ENCODE measurements around the gene LSAMP. TPM values are rescaled to one million over a fixed set of nuclear protein-coding genes. Genes with fewer than 3 reads are reported as not detected.

LSAMP gene
- total RNA-seq, 2 donors from 2014 or later = 1.7 to 2.1 TPM

DNA sequence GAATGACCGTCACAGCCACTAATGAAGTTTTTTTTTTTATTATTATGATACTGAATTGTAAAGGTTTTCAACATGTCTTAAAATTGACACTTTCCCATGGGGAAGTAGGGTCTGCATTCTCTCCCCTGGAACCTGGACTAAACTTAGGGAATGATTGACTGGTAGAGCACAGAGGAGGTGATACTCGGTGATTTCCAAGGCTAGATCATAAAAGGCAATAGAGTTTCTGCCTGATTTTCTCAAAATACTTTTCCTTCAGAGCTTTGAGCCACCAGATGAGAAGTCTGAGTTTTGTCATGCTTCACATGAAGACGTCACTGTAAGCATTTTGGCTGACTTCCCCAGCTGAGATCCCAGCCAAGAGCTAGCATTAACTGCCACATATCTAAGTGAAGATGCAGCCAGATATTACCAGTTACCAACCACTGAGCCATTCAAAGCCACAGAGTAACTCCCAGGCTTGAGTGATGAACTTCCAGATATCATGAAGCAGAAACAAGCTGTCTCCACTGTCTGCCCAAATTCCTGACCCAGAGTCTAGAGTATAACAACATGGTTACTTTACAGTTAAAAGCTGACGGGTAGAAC lies 105.8 kb downstream of the LSAMP start:
- no peak overlapping the region for H3K27ac ChIP-seq
- TF ChIP-seq, protein P1, sequence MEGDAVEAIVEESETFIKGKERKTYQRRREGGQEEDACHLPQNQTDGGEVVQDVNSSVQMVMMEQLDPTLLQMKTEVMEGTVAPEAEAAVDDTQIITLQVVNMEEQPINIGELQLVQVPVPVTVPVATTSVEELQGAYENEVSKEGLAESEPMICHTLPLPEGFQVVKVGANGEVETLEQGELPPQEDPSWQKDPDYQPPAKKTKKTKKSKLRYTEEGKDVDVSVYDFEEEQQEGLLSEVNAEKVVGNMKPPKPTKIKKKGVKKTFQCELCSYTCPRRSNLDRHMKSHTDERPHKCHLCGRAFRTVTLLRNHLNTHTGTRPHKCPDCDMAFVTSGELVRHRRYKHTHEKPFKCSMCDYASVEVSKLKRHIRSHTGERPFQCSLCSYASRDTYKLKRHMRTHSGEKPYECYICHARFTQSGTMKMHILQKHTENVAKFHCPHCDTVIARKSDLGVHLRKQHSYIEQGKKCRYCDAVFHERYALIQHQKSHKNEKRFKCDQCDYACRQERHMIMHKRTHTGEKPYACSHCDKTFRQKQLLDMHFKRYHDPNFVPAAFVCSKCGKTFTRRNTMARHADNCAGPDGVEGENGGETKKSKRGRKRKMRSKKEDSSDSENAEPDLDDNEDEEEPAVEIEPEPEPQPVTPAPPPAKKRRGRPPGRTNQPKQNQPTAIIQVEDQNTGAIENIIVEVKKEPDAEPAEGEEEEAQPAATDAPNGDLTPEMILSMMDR (IDR thresholded peaks at IDR 0.05) = no peak
- H3K27me3 ChIP-seq = no peaks in the 10 kb centered on the region
- H3K4me1 ChIP-seq = peaks cover 0 to 6% of the 10 kb centered on the region in 2 donors
- DNase-seq (ENCODE audit: low spot score) = peak; percentile 61
- H3K4me3 ChIP-seq = no peak overlapping the region
- no peaks in the 10 kb centered on the region for H3K9me3 ChIP-seq
- no peaks in the 10 kb centered on the region for H3K36me3 ChIP-seq

DNA sequence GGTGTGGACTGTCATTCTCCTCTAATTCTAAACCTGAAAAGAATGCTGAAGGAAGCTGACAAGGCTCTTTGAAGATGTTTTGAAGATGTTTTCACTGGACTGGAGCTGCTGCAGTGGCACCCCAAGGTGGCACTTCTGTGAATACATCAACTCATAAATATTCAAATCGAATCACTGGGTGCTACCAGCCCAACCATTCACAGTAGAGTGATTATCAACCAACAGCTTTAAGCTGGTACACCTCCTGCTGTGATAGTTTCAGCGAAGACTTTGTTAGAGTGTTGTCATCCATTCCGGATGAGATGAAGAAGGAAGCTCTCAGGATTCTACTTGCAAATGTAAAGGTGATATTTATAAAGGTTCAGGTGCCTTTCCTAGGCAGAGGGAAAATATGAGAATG lies 106.6 kb downstream of the LSAMP start:
- no peaks in the 10 kb centered on the region for H3K36me3 ChIP-seq
- TF ChIP-seq, protein P1 (IDR thresholded peaks at IDR 0.05) = no peak
- no peaks in the 10 kb centered on the region for H3K27me3 ChIP-seq
- no peak for DNase-seq (ENCODE audit: low spot score)
- no peaks in the 10 kb centered on the region for H3K9me3 ChIP-seq
- H3K27ac ChIP-seq = no peak overlapping the region
- peaks cover 0 to 6% of the 10 kb centered on the region in 2 donors for H3K4me1 ChIP-seq
- H3K4me3 ChIP-seq = no peak overlapping the region

DNA sequence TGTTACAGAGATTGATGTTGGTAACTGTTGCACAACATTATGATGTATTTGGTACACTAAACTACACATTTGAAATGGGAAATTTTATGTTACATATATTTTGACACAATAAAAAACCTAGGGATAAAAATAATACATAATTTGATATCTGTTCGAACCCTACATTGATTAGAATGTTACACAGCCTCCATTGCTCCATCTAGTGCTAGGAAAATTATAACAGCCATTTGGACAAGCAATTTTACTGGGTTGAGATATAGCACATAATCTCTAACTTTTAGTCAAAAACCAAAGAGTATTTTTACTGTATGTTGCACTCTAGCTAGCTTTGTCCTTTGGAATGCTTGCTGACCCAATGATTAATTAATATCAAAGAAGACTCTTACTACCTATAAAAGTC lies 108.1 kb downstream of the LSAMP start:
- H3K27me3 ChIP-seq = no peaks in the 10 kb centered on the region
- TF ChIP-seq, protein P1 (IDR thresholded peaks at IDR 0.05) = no peak
- H3K4me1 ChIP-seq = peaks cover 0 to 6% of the 10 kb centered on the region in 2 donors
- no peak overlapping the region for H3K4me3 ChIP-seq
- no peak overlapping the region for H3K27ac ChIP-seq
- peaks cover 0 to 9% of the 10 kb centered on the region in 2 donors for H3K9me3 ChIP-seq
- DNase-seq (ENCODE audit: low spot score) = no peak
- no peaks in the 10 kb centered on the region for H3K36me3 ChIP-seq

DNA sequence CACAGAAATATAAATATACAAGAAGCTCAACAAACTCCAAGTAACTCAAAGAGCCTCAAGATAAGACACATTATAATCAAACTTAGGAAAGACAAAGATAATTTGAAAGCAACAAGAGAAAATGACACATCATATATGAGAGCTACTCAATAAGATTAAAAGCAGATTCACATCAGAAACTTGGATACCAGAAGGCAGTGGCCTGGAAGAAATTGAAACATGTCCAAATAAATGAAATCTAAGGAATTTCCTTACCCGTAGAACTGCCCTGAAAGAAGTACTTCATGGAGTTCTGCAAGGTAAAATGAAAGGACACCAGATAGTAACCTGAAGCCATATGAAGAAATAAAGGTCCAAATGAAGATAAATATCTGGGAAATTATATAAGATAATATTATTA lies 113.9 kb downstream of the LSAMP start:
- H3K9me3 ChIP-seq = peaks cover 0 to 14% of the 10 kb centered on the region in 2 donors
- H3K36me3 ChIP-seq = no peaks in the 10 kb centered on the region
- TF ChIP-seq, protein P1 (IDR thresholded peaks at IDR 0.05) = no peak
- H3K4me1 ChIP-seq = no peaks in the 10 kb centered on the region
- H3K27ac ChIP-seq = no peak overlapping the region
- no peak overlapping the region for H3K4me3 ChIP-seq
- H3K27me3 ChIP-seq = no peaks in the 10 kb centered on the region
- no peak for DNase-seq (ENCODE audit: low spot score)

DNA sequence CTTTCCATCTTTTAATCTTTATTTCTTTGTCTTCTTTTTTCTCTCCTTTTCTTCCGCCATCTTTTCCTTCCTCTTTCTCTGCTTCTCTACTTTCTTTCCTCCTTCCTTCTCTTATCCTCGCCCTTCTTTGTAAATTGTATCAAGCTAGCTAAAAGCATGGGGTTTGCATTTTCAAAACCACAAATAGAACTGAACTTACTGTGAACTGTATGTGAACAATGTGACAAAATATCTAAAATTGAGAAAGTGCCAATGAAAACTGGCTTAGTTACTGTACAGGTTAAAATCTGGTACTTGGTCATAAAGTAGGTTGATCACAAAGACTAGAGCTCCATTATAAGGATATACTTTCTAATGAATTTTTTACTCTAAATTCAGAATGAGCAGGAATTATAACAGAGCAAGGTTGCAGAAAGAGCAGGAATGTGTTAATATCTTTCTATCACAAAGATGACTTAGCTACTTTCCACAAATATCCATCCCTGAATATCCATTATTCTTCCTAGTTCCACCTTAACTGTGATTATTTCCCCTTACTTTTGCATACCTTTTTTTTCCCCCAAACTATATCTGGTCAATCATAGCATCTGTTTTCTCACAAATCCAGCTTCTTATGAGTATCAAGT lies 122.4 kb downstream of the LSAMP start:
- H3K27ac ChIP-seq = no peak overlapping the region
- H3K36me3 ChIP-seq = no peaks in the 10 kb centered on the region
- TF ChIP-seq, protein P1 (IDR thresholded peaks at IDR 0.05) = no peak
- DNase-seq (ENCODE audit: low spot score) = no peak
- no peaks in the 10 kb centered on the region for H3K27me3 ChIP-seq
- H3K4me3 ChIP-seq = no peak overlapping the region
- no peaks in the 10 kb centered on the region for H3K9me3 ChIP-seq
- no peaks in the 10 kb centered on the region for H3K4me1 ChIP-seq

DNA sequence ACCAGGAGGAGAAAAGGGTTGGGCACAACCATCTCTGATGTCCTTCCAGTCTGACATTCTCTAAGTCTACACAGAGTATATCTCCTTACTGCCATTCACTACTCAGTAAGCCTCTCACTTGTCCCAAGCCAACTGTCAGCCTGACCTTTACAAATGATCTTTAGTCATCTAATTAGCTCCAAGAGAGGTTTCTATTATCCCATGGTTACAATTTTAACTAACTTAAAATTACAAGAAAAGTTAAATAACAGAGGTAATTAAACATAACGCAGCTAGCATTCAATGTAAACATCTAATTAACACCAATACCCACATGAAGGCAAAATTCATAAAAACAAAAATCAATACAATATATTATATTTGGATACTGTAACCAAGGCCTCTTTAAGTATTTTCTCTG lies 126.9 kb downstream of the LSAMP start:
- TF ChIP-seq, protein P1 (IDR thresholded peaks at IDR 0.05) = no peak
- Histone ChIP-seq H3K4me1 (no peaks in the 10 kb centered on the region), H3K36me3 (no peaks in the 10 kb centered on the region), H3K4me3 (no peak overlapping the region), H3K27me3 (no peaks in the 10 kb centered on the region), H3K9me3 (no peaks in the 10 kb centered on the region), H3K27ac (no peak overlapping the region)
- DNase-seq (ENCODE audit: low spot score) = no peak

All from right atrium auricular region (tissue), 2 donors.